Omental fat pad (tissue), 4 donors: Measurements from ENCODE around the gene TRIL. TPM values are rescaled to one million over a fixed set of nuclear protein-coding genes. Genes with fewer than 3 reads are reported as not detected.

ENCODE experiments used
- ATAC-seq: fragments of 150-250 bp; one replicate; pipeline ENCODE4 v1.9.1; 2016; ENCODE audit warnings: mild to moderate bottlenecking, moderate library complexity; ENCODE audit not compliant: low FRiP score
- DNase-seq: peaks from one replicate; pipeline ENCODE4 v3.0.0-alpha.2; 2019; ENCODE audit warnings: low spot score
- CTCF ChIP-seq, 3 donors: fragments of 450-650 bp; IDR thresholded peaks; one replicate each; pipeline ENCODE4 v1.5.1; 2016 to 2017; ENCODE audit warnings: antibody characterized with exemption in 3 of 3, mild to moderate bottlenecking in 3 of 3, moderate library complexity in 2 of 3
- total RNA-seq, 4 donors: library from RNA; depleted of rRNA; stranded (reverse); fragments of >200 nt; gene quantifications; one replicate each; pipeline ENCODE4 v1.1.0, GENCODE V29; 2016

The TRIL gene
- total RNA-seq: 10 to 100 TPM in 1 of 4 donors, 1 to 10 TPM in 2, under 1 TPM in 1; 0.84 to 15.1 (median 4.7) TPM

- peak; percentile 44 for DNase-seq
- ATAC-seq: peak; percentile 61
- no peak for TF ChIP-seq CTCF (IDR thresholded peaks at IDR 0.05)
Observed at GRCh38 chr7:28958235-28958979, at the start of gene TRIL. TRIL (minus strand) TSS chr7:28958330; CDS start chr7:28958046, 284 bp downstream.

- TF ChIP-seq CTCF (IDR thresholded peaks at IDR 0.05): no peak
- ATAC-seq: no peak
- DNase-seq: no peak
Observed at GRCh38 chr7:29007127-29007526, 49.0 kb upstream of the TRIL start.

- no peak for TF ChIP-seq CTCF (IDR thresholded peaks at IDR 0.05)
- DNase-seq: no peak
- ATAC-seq: no peak
Observed at GRCh38 chr7:29005829-29006228, 47.7 kb upstream of the TRIL start.

GRCh38 chr7:29005406-29005805 lies 47.3 kb upstream of the TRIL start:
- TF ChIP-seq CTCF (IDR thresholded peaks at IDR 0.05): no peak
- no peak for DNase-seq
- no peak for ATAC-seq

GRCh38 chr7:29003703-29004102 lies 45.6 kb upstream of the TRIL start:
- ATAC-seq: no peak
- no peak for TF ChIP-seq CTCF (IDR thresholded peaks at IDR 0.05)
- DNase-seq: no peak

GRCh38 chr7:29000717-29001076 lies 42.6 kb upstream of the TRIL start:
- TF ChIP-seq CTCF (IDR thresholded peaks at IDR 0.05): no peak
- ATAC-seq (no peak), DNase-seq (no peak)
